Activated naive CD4-positive, alpha-beta T cell treated with anti-CD3 and anti-CD28 coated beads for 36 hours (primary cell): ENCODE measurements around the gene POLR2C. TPM values are rescaled to one million over a fixed set of nuclear protein-coding genes. Genes with fewer than 3 reads are reported as not detected.

Experiments used
- CTCF ChIA-PET: fragments of 350-600 bp; sonication (Branson Sonifier 250); formaldehyde crosslinking; loops from one replicate; lab custom pipeline; 2021; ENCODE audit warnings: antibody characterized with exemption; lab: Charles Lee
- DNase-seq: peaks from one replicate; pipeline ENCODE4 v3.0.0-alpha.2; 2020
- H3K27ac Mint-ChIP-seq: one replicate; pipeline ENCODE4 v1.8.0; 2021; ENCODE audit warnings: mild to moderate bottlenecking, mixed read lengths
- H3K27me3 Mint-ChIP-seq: one replicate; pipeline ENCODE4 v1.8.0; 2021; ENCODE audit warnings: low read depth, mixed read lengths
- H3K36me3 Mint-ChIP-seq: one replicate; pipeline ENCODE4 v1.8.0; 2021; ENCODE audit warnings: low read depth, mixed read lengths
- H3K4me1 Mint-ChIP-seq: one replicate; pipeline ENCODE4 v1.8.0; 2021; ENCODE audit warnings: low read depth, mixed read lengths
- H3K4me3 Mint-ChIP-seq: one replicate; pipeline ENCODE4 v1.8.0; 2021; ENCODE audit warnings: mild to moderate bottlenecking, moderate library complexity, mixed read lengths
- H3K9me3 Mint-ChIP-seq: one replicate; pipeline ENCODE4 v1.8.0; 2021; ENCODE audit warnings: mixed read lengths
- intact Hi-C: fragments of 100-400 bp; cut with micrococcal nuclease; formaldehyde crosslinking; loops from one replicate; pipeline ENCODE4 v1.15.1; 2023
- total RNA-seq, 2 experiments: library from RNA; stranded (reverse); gene quantifications; one replicate each; pipeline ENCODE4 v1.2.3, GENCODE V29; 2021

The POLR2C gene
- total RNA-seq, 2 experiments from 2014 or later = 49.4 to 53.0 TPM

DNA sequence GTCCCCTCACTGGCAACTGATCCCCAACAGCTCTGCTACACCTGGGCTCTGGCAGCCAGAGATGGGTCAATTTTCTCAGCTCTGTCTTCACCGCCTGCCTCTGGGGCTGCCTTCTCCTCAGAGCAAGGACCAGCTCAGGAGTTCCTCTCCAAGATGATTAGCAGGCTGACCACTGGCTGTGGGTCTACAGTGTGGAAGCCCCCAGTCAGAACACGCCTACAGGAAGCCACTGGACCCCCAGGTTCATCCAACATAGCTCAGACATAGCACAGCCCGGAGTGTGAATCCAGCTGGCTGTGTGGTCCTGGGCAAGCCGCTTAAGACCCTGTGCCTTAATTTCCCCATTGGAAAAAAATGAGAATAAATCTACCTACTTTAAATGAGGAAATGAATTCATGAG is 18.9 kb downstream of the POLR2C start:
- no peaks in the 10 kb centered on the region for H3K27me3 Mint-ChIP-seq
- no peaks in the 10 kb centered on the region for H3K36me3 Mint-ChIP-seq
- intact Hi-C loops = no loop called here
- H3K9me3 Mint-ChIP-seq = no peaks in the 10 kb centered on the region
- H3K4me1 Mint-ChIP-seq = peaks cover 15% of the 10 kb centered on the region
- CTCF ChIA-PET = interaction anchor here (0.8 to 1.3 kb wide), 3 partner anchors 19 to 62 kb away, joined by 3 to 4 read pairs (median 3); partner anchors contain the start of gene POLR2C
- no peak for DNase-seq
- no peak overlapping the region for H3K4me3 Mint-ChIP-seq
- H3K27ac Mint-ChIP-seq = no peak overlapping the region

DNA sequence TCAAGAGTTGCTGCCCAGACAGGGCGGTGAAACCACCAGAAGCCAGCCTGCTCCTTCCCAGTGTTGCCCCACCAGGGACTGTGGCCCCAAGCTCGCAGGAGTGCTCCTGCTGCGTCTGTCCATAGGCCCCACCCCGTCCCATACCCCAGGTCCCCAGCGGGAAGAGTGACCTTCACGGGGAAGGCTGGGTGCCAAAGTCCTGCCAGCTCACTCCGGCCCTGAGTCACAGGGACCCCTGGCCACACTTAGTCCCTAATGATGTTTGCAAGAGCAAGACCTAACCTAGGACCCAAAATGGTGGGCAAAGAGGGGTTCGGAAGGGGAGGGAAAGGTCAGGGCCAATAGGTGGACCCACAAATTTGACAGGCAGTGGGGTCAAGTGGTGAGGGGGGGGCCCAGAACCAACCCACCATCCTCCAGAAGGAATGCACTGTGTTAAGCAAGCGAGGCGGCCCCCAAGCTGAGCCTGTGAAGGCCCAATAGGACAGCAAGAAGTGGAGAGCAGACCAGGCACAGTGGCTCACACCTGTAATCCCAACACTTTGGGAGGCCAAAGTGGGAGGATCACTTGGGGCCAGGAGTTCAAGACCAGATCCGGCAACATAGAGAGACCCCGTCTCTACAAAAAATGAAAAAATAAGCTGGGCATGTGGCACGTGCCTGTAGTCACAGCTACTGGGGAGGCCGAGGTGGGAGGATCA is 20.5 kb downstream of the POLR2C start:
- no peaks in the 10 kb centered on the region for H3K27me3 Mint-ChIP-seq
- CTCF ChIA-PET = interaction anchor here (0.6 to 1.7 kb wide), 4 partner anchors 9 to 66 kb away, joined by 3 to 5 read pairs (median 4); no protein-coding TSS in a partner anchor
- peaks cover 24% of the 10 kb centered on the region for H3K4me1 Mint-ChIP-seq
- H3K27ac Mint-ChIP-seq = no peak overlapping the region
- no peaks in the 10 kb centered on the region for H3K36me3 Mint-ChIP-seq
- no peaks in the 10 kb centered on the region for H3K9me3 Mint-ChIP-seq
- H3K4me3 Mint-ChIP-seq = no peak overlapping the region
- DNase-seq = no peak
- intact Hi-C loops = no loop called here

GRCh38 chr16:57483725-57484514 is 21.4 kb downstream of the POLR2C start:
- Mint-ChIP-seq H3K36me3 (no peaks in the 10 kb centered on the region), H3K4me3 (no peak overlapping the region), H3K4me1 (peaks cover 22% of the 10 kb centered on the region)

GRCh38 chr16:57484515-57485005 is 22.1 kb downstream of the POLR2C start:
- Mint-ChIP-seq H3K4me3 (no peak overlapping the region), H3K27ac (no peak overlapping the region), H3K36me3 (no peaks in the 10 kb centered on the region), H3K9me3 (no peaks in the 10 kb centered on the region), H3K4me1 (peaks cover 19% of the 10 kb centered on the region), H3K27me3 (no peaks in the 10 kb centered on the region)
- CTCF ChIA-PET = interaction anchor here (0.9 to 1.7 kb wide), 2 partner anchors 35 to 358 kb away, joined by 3 to 4 read pairs; no protein-coding TSS in a partner anchor
- no peak for DNase-seq
- intact Hi-C loops = no loop called here

More at GRCh38 chr16:57483725-57484514, 21.4 kb downstream of the POLR2C start:
- H3K27ac Mint-ChIP-seq = no peak overlapping the region
- intact Hi-C loops = no loop called here
- DNase-seq = no peak
- H3K27me3 Mint-ChIP-seq = no peaks in the 10 kb centered on the region
- H3K9me3 Mint-ChIP-seq = no peaks in the 10 kb centered on the region
- CTCF ChIA-PET = interaction anchor here (0.6 to 1.7 kb wide), 4 partner anchors 10 to 65 kb away, joined by 3 to 5 read pairs (median 4); no protein-coding TSS in a partner anchor

DNA sequence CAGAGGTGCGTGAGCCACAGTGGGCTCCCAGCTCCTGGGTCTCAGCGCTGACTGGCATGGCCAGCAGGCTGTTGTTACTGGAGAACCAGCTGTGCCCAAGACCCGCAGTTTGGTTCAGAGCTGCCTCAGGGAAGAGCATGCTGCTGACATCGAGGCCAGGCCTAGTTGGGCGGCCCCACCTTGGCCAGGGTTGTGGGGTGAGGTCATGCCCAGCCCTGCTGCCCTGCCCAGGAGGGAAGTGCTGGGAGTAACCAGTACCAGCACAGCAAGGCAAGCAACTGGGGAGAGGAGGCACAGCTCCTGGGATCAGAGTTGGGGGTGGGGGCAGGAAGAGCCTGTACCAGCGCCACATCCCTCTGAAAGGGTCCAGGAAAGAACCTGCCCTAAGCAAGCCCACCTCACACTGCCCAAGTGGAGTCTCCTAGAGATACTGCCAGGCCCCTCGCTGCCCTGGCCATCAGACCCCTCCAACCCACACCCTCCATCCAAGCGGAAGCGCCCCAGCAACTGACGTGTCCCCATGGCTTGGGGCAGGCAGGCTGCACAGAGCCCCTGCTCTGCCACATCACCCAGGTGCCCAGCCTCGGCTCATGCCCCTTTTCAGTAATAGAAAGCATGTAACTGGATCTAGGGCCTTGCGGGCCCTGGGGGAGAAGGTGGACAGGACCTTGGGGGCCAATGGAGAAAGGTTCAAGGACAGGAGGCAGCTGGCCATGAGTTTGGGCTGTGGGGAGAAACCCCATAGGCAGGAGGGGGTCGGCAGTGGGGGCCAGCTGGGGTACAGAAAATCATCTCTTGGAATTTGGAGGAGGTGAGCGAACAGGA is 22.8 kb downstream of the POLR2C start:
- no peak for DNase-seq
- H3K36me3 Mint-ChIP-seq = no peaks in the 10 kb centered on the region
- H3K4me1 Mint-ChIP-seq = peaks cover 18% of the 10 kb centered on the region
- H3K4me3 Mint-ChIP-seq = peak overlapping the region; percentile 77
- no peaks in the 10 kb centered on the region for H3K27me3 Mint-ChIP-seq
- no peak overlapping the region for H3K27ac Mint-ChIP-seq
- intact Hi-C loops = no loop called here
- H3K9me3 Mint-ChIP-seq = no peaks in the 10 kb centered on the region
- CTCF ChIA-PET = interaction anchor here (0.9 to 3.6 kb wide), 2 partner anchors 34 to 358 kb away, joined by 3 to 22 read pairs; no protein-coding TSS in a partner anchor

- H3K36me3 Mint-ChIP-seq = no peaks in the 10 kb centered on the region
- CTCF ChIA-PET = interaction anchor here (0.5 to 3.6 kb wide), 7 partner anchors 10 to 98 kb away, joined by 3 to 22 read pairs (median 4); partner anchors contain the start of gene POLR2C
Measured at GRCh38 chr16:57485916-57486857, 23.7 kb downstream of the POLR2C start, which contains the start of gene DOK4. Gene DOK4, minus strand, starts transcription at chr16:57486493. Its CDS starts 6,986 bp downstream, at chr16:57479507.

DNA sequence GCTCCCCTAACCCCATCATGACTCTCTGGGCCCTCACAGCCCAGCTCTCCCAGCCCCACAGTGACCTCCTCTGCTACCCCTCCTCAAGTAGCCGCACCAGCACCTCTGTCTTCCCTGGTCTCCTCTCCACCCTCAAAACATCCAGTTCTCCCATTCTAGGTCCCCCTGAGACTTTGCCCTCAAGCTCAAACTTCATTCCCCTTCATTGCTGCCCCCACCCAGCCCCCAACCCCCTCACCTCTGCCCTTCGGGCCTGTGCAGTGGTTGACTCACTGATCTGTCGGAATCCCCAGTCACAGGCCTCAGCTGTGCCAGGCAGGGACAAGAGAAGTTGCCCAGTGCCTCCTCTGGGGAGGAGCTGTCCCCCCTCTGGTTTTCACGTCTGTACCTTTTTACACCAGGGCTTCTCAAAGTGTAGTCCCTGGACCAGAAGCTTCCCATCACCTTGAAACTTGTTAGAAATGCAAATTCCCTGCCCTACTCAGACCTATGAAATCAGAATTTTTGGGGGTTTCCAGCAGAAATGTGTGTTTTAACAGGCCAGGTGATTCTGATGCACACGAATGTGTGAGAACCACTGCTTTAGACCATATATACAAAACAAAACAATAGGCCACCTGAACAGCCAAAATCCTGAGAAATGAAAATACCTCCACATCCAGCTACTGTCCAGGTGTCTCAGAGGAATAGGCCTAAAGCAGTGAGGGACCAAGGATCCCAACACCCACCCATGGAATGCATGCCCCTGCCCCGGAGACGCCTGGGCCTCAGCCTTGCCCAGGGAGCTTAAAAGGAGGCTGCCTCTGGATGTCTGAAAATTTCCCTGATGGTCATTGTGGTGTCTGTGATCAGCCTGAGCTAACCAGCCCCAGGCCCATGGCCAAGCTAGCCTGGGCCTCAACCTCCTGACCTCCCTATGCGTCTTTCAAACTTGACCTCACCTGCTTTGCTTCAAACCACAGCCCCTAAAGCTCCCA is 24.7 kb downstream of the POLR2C start:
- Mint-ChIP-seq H3K36me3 (no peaks in the 10 kb centered on the region), H3K27me3 (no peaks in the 10 kb centered on the region), H3K4me3 (peak overlapping the region; percentile 73), H3K4me1 (peaks cover 18% of the 10 kb centered on the region), H3K27ac (peak overlapping the region; percentile 63), H3K9me3 (no peaks in the 10 kb centered on the region)
- intact Hi-C loops = loop anchor here (1.0 kb wide), 3 partner anchors 11 to 50 kb away; partner anchors contain the start of gene POLR2C
- DNase-seq = peak; percentile 24
- CTCF ChIA-PET = interaction anchor here (0.5 to 3.6 kb wide), 9 partner anchors 11 to 1104 kb away, joined by 3 to 22 read pairs (median 3); partner anchors contain the start of gene POLR2C

More at GRCh38 chr16:57485916-57486857, 23.7 kb downstream of the POLR2C start, which contains the start of gene DOK4:
- Mint-ChIP-seq H3K9me3 (no peaks in the 10 kb centered on the region), H3K4me1 (peaks cover 18% of the 10 kb centered on the region), H3K27ac (peak within 1 kb of the TSS; percentile 63), H3K4me3 (peak within 1 kb of the TSS; percentile 77), H3K27me3 (no peaks in the 10 kb centered on the region)
- peak; percentile 79 for DNase-seq
- intact Hi-C loops = loop anchor here (1.0 kb wide), 3 partner anchors 10 to 51 kb away; partner anchors contain the start of gene POLR2C

GRCh38 chr16:57489229-57489628 is 26.8 kb downstream of the POLR2C start:
- Mint-ChIP-seq H3K9me3 (no peaks in the 10 kb centered on the region), H3K4me3 (no peak overlapping the region), H3K27me3 (no peaks in the 10 kb centered on the region), H3K4me1 (peaks cover 18% of the 10 kb centered on the region), H3K27ac (no peak overlapping the region), H3K36me3 (no peaks in the 10 kb centered on the region)
- DNase-seq = no peak
- CTCF ChIA-PET = interaction anchor here (0.7 to 1.4 kb wide), 3 partner anchors 12 to 31 kb away, joined by 3 to 8 read pairs (median 7); no protein-coding TSS in a partner anchor
- intact Hi-C loops = no loop called here

DNA sequence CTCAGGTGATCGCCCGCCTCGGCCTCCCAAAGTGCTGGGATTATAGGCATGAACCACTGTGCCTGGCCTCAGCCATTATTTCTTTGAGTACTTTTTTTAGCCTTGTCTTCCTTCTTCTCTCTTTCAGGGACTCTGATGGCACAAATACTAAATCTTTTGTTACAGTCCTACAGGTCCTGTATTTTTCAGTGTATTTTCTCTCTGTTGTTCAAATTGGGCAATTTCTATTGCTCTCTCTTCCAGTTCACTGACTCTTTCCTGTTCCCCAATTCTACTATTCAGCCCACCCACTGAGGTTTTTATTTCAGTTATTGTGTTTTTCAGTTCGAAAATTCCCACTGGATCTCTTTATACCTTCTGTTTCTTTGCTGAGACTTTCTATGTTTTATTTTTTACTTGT is 31.3 kb downstream of the POLR2C start:
- no peak for DNase-seq
- Mint-ChIP-seq H3K27ac (no peak overlapping the region), H3K36me3 (no peaks in the 10 kb centered on the region), H3K4me1 (no peaks in the 10 kb centered on the region), H3K4me3 (no peak overlapping the region), H3K27me3 (no peaks in the 10 kb centered on the region), H3K9me3 (no peaks in the 10 kb centered on the region)
- CTCF ChIA-PET = no interaction called here
- intact Hi-C loops = no loop called here

DNA sequence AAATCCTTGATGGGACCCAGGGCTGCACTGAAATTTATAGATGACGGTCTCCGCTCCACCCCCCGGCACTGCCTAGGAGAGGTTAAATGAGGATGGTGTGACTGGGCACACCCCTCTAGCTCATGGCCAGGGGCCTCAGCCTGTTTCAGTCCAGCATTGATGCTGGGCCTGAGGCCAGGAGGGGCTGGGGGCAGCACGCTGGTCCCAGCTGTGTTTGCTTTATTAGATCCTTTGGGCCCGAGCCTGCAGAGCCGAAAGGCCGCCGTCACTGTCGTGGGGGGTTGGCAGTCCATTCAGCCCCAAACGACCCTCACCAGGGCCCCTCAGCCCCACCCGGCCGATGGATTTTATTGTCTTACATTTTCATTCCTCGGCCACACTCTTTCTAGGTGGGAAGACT is 34.6 kb downstream of the POLR2C start:
- intact Hi-C loops = no loop called here
- H3K27ac Mint-ChIP-seq = no peak overlapping the region
- CTCF ChIA-PET = no interaction called here

More for the DNA sequence above, 34.6 kb downstream of the POLR2C start:
- H3K4me3 Mint-ChIP-seq = no peak overlapping the region
- peaks cover 14% of the 10 kb centered on the region for H3K4me1 Mint-ChIP-seq
- no peaks in the 10 kb centered on the region for H3K27me3 Mint-ChIP-seq
- no peak for DNase-seq
- H3K36me3 Mint-ChIP-seq = no peaks in the 10 kb centered on the region
- no peaks in the 10 kb centered on the region for H3K9me3 Mint-ChIP-seq
